Measurements from ENCODE around the gene PTGFRN.

The PTGFRN gene

GRCh38 chr1:117034791-117035290 is 125.1 kb downstream of the PTGFRN start:
- TF ChIP-seq GABPA (IDR thresholded peaks at IDR 0.05; ENCODE audit: low read depth), result no peak
- no peak for TF ChIP-seq POLR2AphosphoS5 (IDR thresholded peaks at IDR 0.05; ENCODE audit: low read depth)
- no peak for TF ChIP-seq REST (IDR thresholded peaks at IDR 0.05; ENCODE audit: insufficient replicate concordance, low read depth)
- TF ChIP-seq SPI1 (IDR thresholded peaks at IDR 0.05; ENCODE audit: borderline replicate concordance, low read depth), result no peak
- no peak for TF ChIP-seq CTCF (IDR thresholded peaks at IDR 0.05; ENCODE audit: insufficient read depth, low read length)
- DNase-seq (ENCODE audit: low read depth in 1 of 2, low spot score in 1 of 2), result no peak

GRCh38 chr1:117036018-117036461 is 126.3 kb downstream of the PTGFRN start:
- Histone ChIP-seq H3K27me3 (ENCODE audit: insufficient read depth, poor library complexity, severe bottlenecking) (no peaks in the 10 kb centered on the region), H3K27ac (replicated peaks) (no peak overlapping the region), H3K4me3 (replicated peaks; ENCODE audit: insufficient read depth, low read length) (no peak overlapping the region)
- no peak for DNase-seq (ENCODE audit: low read depth in 1 of 2, low spot score in 1 of 2)
- no peak for TF ChIP-seq CTCF (IDR thresholded peaks at IDR 0.05; ENCODE audit: insufficient read depth, low read length)
- no peak for TF ChIP-seq REST (IDR thresholded peaks at IDR 0.05; ENCODE audit: insufficient replicate concordance, low read depth)
- TF ChIP-seq SPI1 (IDR thresholded peaks at IDR 0.05; ENCODE audit: borderline replicate concordance, low read depth), result no peak
- TF ChIP-seq GABPA (IDR thresholded peaks at IDR 0.05; ENCODE audit: low read depth), result no peak
- no peak for TF ChIP-seq POLR2AphosphoS5 (IDR thresholded peaks at IDR 0.05; ENCODE audit: low read depth)

More at GRCh38 chr1:117034791-117035290, 125.1 kb downstream of the PTGFRN start:
- H3K27ac ChIP-seq (replicated peaks), result no peak overlapping the region
- no peaks in the 10 kb centered on the region for H3K27me3 ChIP-seq (ENCODE audit: insufficient read depth, poor library complexity, severe bottlenecking)
- H3K4me3 ChIP-seq (replicated peaks; ENCODE audit: insufficient read depth, low read length), result no peak overlapping the region

- TF ChIP-seq POLR2AphosphoS5 (IDR thresholded peaks at IDR 0.05; ENCODE audit: low read depth) (no peak), REST (IDR thresholded peaks at IDR 0.05; ENCODE audit: insufficient replicate concordance, low read depth) (no peak), CTCF (IDR thresholded peaks at IDR 0.05; ENCODE audit: insufficient read depth, low read length) (no peak), GABPA (IDR thresholded peaks at IDR 0.05; ENCODE audit: low read depth) (no peak), SPI1 (IDR thresholded peaks at IDR 0.05; ENCODE audit: borderline replicate concordance, low read depth) (no peak)
- Histone ChIP-seq H3K27ac (replicated peaks) (no peak overlapping the region), H3K27me3 (ENCODE audit: insufficient read depth, poor library complexity, severe bottlenecking) (no peaks in the 10 kb centered on the region), H3K4me3 (replicated peaks; ENCODE audit: insufficient read depth, low read length) (no peak overlapping the region)
- DNase-seq (ENCODE audit: low read depth in 1 of 2, low spot score in 1 of 2), result no peak
These were observed 128.1 kb downstream of the PTGFRN start for GRCh38 chr1:117037802-117038201.
